ENCODE measurements around the gene SHOC2.
A peak's percentile ranks its signal among the peaks of the same experiment; 100 is the strongest.

Gene SHOC2

GRCh38 chr10:110919349-110919931, at the start of gene SHOC2:
SHOC2 (plus strand) TSS chr10:110919604; CDS start chr10:110964359, 44,755 bp downstream.
- peak; percentile 99 for DNase-seq (ENCODE audit: low read depth)

- no peak for DNase-seq (ENCODE audit: low read depth)
These were observed 48.5 kb upstream of the SHOC2 start for GRCh38 chr10:110870823-110871297.

- peak; percentile 94 for DNase-seq (ENCODE audit: low read depth)
These were observed 47.9 kb upstream of the SHOC2 start, which contains the start of gene PDCD4 for GRCh38 chr10:110871298-110872084. PDCD4 (plus strand) TSS chr10:110871928; CDS start chr10:110876028, 4,100 bp downstream.

GRCh38 chr10:110872145-110872983, 47.0 kb upstream of the SHOC2 start:
- peak; percentile 85 for DNase-seq (ENCODE audit: low read depth)

GRCh38 chr10:110872984-110873923, 46.1 kb upstream of the SHOC2 start:
- no peak for DNase-seq (ENCODE audit: low read depth)

GRCh38 chr10:110873951-110874350, 45.5 kb upstream of the SHOC2 start:
- DNase-seq (ENCODE audit: low read depth): no peak

GRCh38 chr10:110876000-110876399, 43.4 kb upstream of the SHOC2 start:
- no peak for DNase-seq (ENCODE audit: low read depth)

- no peak for DNase-seq (ENCODE audit: low read depth)
These were observed 42.6 kb upstream of the SHOC2 start for GRCh38 chr10:110876788-110877187.

GRCh38 chr10:110880012-110880411, 39.4 kb upstream of the SHOC2 start:
- DNase-seq (ENCODE audit: low read depth): no peak

- DNase-seq (ENCODE audit: low read depth): no peak
These were observed 38.2 kb upstream of the SHOC2 start for GRCh38 chr10:110881247-110881646.

GRCh38 chr10:110881905-110882304, 37.5 kb upstream of the SHOC2 start:
- no peak for DNase-seq (ENCODE audit: low read depth)

GRCh38 chr10:110883924-110884323, 35.5 kb upstream of the SHOC2 start:
- DNase-seq (ENCODE audit: low read depth): no peak

GRCh38 chr10:110885932-110886674, 33.3 kb upstream of the SHOC2 start:
- DNase-seq (ENCODE audit: low read depth): no peak

GRCh38 chr10:110887560-110887959, 31.8 kb upstream of the SHOC2 start:
- no peak for DNase-seq (ENCODE audit: low read depth)

- no peak for DNase-seq (ENCODE audit: low read depth)
These were observed 26.7 kb upstream of the SHOC2 start for GRCh38 chr10:110892602-110893288.

- DNase-seq (ENCODE audit: low read depth): no peak
These were observed 25.7 kb upstream of the SHOC2 start for GRCh38 chr10:110893559-110894179.

GRCh38 chr10:110897184-110897583, 22.2 kb upstream of the SHOC2 start:
- DNase-seq (ENCODE audit: low read depth): no peak

- DNase-seq (ENCODE audit: low read depth): no peak
These were observed 21.0 kb upstream of the SHOC2 start for GRCh38 chr10:110898391-110898790.

- no peak for DNase-seq (ENCODE audit: low read depth)
These were observed 18.4 kb upstream of the SHOC2 start for GRCh38 chr10:110900983-110901382.

All from T-helper 22 cell (primary cell).